ENCODE measurements around the gene DOK6.

DNA sequence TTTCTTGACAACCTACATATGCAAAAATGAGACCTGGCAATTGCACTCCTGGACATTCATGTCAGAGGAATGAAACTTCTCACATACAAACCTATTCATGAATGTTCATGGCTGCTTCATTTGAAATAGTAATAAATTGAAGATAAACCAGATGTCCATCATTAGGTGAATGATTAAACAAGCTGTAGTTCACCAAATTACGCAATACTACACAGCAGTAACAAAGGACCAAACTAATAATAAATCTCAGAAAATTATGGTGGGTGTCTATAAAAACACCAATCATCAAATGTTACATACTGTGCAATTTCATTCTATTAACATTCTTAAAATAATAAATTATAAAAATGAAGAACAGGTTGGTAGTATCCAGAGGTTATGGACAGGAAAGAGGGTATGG, 13.5 kb downstream of the DOK6 start:
- TF ChIP-seq, protein P1, sequence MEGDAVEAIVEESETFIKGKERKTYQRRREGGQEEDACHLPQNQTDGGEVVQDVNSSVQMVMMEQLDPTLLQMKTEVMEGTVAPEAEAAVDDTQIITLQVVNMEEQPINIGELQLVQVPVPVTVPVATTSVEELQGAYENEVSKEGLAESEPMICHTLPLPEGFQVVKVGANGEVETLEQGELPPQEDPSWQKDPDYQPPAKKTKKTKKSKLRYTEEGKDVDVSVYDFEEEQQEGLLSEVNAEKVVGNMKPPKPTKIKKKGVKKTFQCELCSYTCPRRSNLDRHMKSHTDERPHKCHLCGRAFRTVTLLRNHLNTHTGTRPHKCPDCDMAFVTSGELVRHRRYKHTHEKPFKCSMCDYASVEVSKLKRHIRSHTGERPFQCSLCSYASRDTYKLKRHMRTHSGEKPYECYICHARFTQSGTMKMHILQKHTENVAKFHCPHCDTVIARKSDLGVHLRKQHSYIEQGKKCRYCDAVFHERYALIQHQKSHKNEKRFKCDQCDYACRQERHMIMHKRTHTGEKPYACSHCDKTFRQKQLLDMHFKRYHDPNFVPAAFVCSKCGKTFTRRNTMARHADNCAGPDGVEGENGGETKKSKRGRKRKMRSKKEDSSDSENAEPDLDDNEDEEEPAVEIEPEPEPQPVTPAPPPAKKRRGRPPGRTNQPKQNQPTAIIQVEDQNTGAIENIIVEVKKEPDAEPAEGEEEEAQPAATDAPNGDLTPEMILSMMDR (conservative IDR thresholded peaks at IDR 0.05; ENCODE audit: low read length): no peak
- TF ChIP-seq EZH2phosphoT487 (IDR thresholded peaks at IDR 0.05; ENCODE audit: borderline replicate concordance, low read depth, low read length): no peak
